Activated CD4-positive, alpha-beta T cell treated with anti-CD3 and anti-CD28 coated beads for 48 hours (primary cell): ENCODE data around the gene SCTR.
"Not testable (repeated sequence)": the region's sequence is repeated elsewhere in the genome, so short reads cannot be mapped to it uniquely, and the experiment has no call there.

ENCODE experiments used
- DNase-seq: peaks from one replicate; pipeline ENCODE4 v3.0.0-alpha.2; 2020

Gene SCTR

GRCh38 chr2:119425620-119426395, 98.5 kb downstream of the SCTR start:
- DNase-seq = no peak

- DNase-seq = no peak
These were observed 99.2 kb downstream of the SCTR start for GRCh38 chr2:119425119-119425405.

- DNase-seq = no peak
These were observed 99.8 kb downstream of the SCTR start for GRCh38 chr2:119424284-119425118.

- DNase-seq = no peak
These were observed 100.5 kb downstream of the SCTR start for GRCh38 chr2:119423811-119424210.

- DNase-seq = no peak
These were observed 101.2 kb downstream of the SCTR start for GRCh38 chr2:119423108-119423444.

GRCh38 chr2:119422360-119423107, 101.7 kb downstream of the SCTR start:
- no peak for DNase-seq

- DNase-seq = no peak
These were observed 102.5 kb downstream of the SCTR start for GRCh38 chr2:119421741-119422140.

- DNase-seq = no peak
These were observed 103.0 kb downstream of the SCTR start for GRCh38 chr2:119421304-119421703.

GRCh38 chr2:119419803-119420508, 104.3 kb downstream of the SCTR start:
- DNase-seq = no peak

GRCh38 chr2:119419065-119419464, 105.2 kb downstream of the SCTR start:
- DNase-seq = no peak

GRCh38 chr2:119417908-119418307, 106.4 kb downstream of the SCTR start:
- DNase-seq = no peak

- DNase-seq = no peak
These were observed 107.9 kb downstream of the SCTR start for GRCh38 chr2:119416299-119416923.

GRCh38 chr2:119415630-119416029, 108.7 kb downstream of the SCTR start:
- DNase-seq = no peak

GRCh38 chr2:119414894-119415293, 109.4 kb downstream of the SCTR start:
- no peak for DNase-seq

- DNase-seq = no peak
These were observed 114.8 kb downstream of the SCTR start for GRCh38 chr2:119409506-119409905.

- no peak for DNase-seq
These were observed 116.1 kb downstream of the SCTR start for GRCh38 chr2:119408221-119408619.

- DNase-seq = peak; percentile 47
These were observed 116.7 kb downstream of the SCTR start for GRCh38 chr2:119407430-119408220.

- DNase-seq = no peak
These were observed 119.1 kb downstream of the SCTR start for GRCh38 chr2:119405151-119405550.

- not testable (repeated sequence) for DNase-seq
These were observed 120.7 kb downstream of the SCTR start for GRCh38 chr2:119403618-119404017.

GRCh38 chr2:119402645-119403560, 121.4 kb downstream of the SCTR start:
- no peak for DNase-seq

- DNase-seq = no peak
These were observed 122.2 kb downstream of the SCTR start for GRCh38 chr2:119402106-119402505.
